ENCODE data around the gene PPP2R2D. TPM values are rescaled to one million over a fixed set of nuclear protein-coding genes. Genes with fewer than 3 reads are reported as not detected.

PPP2R2D gene
- total RNA-seq, 4 donors from 2014 or later: 27.2 to 57.0 (median 44.1) TPM

DNA sequence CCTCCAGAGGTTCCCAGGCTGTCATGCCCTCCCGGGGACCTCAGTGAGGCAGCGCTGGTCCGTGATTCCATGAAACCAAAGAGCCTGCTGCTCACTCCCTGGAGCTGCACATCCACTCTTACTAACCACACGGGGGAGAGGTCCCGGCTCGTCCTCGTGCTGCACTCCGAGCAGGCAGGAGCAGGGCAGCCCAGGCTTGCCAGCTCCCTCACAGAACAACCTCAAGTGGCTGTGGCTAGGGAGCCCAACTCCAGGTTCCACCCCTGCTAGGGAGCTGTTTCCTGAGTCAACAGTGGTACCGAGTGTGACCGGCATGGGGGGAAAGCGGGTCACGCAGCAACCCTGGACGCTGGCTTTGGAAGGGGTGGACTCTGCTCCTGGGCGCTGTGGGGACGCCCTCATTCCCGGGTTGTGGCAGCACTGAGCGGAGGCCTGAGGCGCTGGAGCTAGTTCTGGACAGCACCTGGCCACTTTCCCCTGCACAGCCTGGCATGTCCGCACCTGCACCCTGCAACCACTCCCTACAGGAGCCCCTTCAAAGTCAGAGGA, 27.9 kb upstream of the PPP2R2D start:
- Histone ChIP-seq H3K27ac (no peak overlapping the region), H3K27me3 (peaks cover 79% of the 10 kb centered on the region), H3K4me3 (no peak overlapping the region), H3K9me3 (no peaks in the 10 kb centered on the region), H3K4me1 (peaks cover 0 to 9% (median 0%) of the 10 kb centered on the region in 3 donors), H3K36me3 (no peaks in the 10 kb centered on the region)
- WGBS, 2 donors (ENCODE audit: low coverage in 1 of 2): 100% methylated on average over 1 of the region's 19 CpGs
- no peak for TF ChIP-seq POLR2AphosphoS5 (IDR thresholded peaks at IDR 0.05)
- no peak for TF ChIP-seq POLR2A (IDR thresholded peaks at IDR 0.05)
- TF ChIP-seq CTCF (IDR thresholded peaks at IDR 0.05): no peak
- TF ChIP-seq EP300 (IDR thresholded peaks at IDR 0.05): no peak
- ATAC-seq: no peak

DNA sequence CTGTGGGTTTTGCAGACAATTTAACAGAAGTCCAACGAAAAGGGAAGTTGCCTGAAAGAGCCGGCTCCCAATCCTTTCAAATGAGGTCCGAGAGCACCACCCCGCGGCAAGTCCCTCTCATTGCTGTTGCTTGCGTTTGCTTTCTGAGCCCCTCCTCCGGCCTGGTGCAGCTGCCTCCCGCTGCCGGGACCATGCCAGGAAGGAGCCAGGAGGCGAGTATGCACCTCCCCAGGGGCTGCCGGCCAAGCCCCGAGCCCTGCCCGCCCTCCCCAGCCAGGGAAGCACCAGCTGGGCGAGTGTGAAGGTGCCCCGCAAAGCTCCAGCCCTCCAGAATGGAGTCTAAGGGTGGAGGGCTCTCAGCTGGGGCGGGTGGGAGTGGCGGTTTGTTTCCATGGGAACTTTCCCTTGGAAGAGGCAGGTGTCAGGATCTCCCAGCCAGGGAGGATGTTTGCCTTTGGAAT, 25.8 kb upstream of the PPP2R2D start:
- Histone ChIP-seq H3K27me3 (peaks cover 63% of the 10 kb centered on the region), H3K9me3 (no peaks in the 10 kb centered on the region), H3K27ac (no peak overlapping the region), H3K4me3 (no peak overlapping the region), H3K4me1 (peaks cover 0 to 9% (median 0%) of the 10 kb centered on the region in 3 donors), H3K36me3 (no peaks in the 10 kb centered on the region)
- TF ChIP-seq POLR2A (IDR thresholded peaks at IDR 0.05) (no peak), EP300 (IDR thresholded peaks at IDR 0.05) (no peak), CTCF (IDR thresholded peaks at IDR 0.05) (peak in 3 of 4 experiments; percentile 49 to 76 (median 70))
- ATAC-seq: peak; percentile 54
- 0 to 3% methylated on average over 4 to 5 of the region's 17 CpGs for WGBS, 2 donors (ENCODE audit: low coverage in 1 of 2)

DNA sequence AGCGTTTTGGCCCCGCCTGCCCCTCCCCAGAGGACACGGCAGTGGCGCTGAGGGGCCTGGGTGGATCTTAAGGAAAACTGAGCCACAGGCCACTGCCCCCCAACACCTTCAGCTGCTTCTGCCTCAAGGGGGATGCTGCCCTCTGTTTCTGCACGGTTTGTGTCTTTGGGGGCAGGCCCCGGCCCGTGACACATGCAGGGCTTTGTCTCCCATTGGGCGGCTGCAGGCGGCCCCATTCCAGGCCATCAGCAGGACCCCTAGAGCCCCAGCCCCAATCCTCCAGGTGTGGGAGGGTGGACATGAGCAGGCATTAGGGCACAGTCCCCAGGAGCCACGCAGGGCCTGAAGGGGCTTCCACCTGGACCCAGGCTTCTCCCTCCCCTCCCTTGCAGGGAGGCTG, 25.3 kb upstream of the PPP2R2D start:
- ATAC-seq: no peak
- Histone ChIP-seq H3K4me1 (peaks cover 0 to 9% (median 0%) of the 10 kb centered on the region in 3 donors), H3K27ac (no peak overlapping the region), H3K36me3 (no peaks in the 10 kb centered on the region), H3K27me3 (peaks cover 61% of the 10 kb centered on the region), H3K4me3 (no peak overlapping the region), H3K9me3 (no peaks in the 10 kb centered on the region)
- no CpG with 5 or more reads among the region's 10 CpGs for WGBS, 2 donors (ENCODE audit: low coverage in 1 of 2)
- TF ChIP-seq POLR2AphosphoS5 (IDR thresholded peaks at IDR 0.05): no peak
- no peak for TF ChIP-seq EP300 (IDR thresholded peaks at IDR 0.05)
- no peak for TF ChIP-seq CTCF (IDR thresholded peaks at IDR 0.05)
- TF ChIP-seq POLR2A (IDR thresholded peaks at IDR 0.05): no peak

GRCh38 chr10:131876017-131876416, 24.8 kb upstream of the PPP2R2D start:
- no peak for TF ChIP-seq POLR2A (IDR thresholded peaks at IDR 0.05)
- TF ChIP-seq CTCF (IDR thresholded peaks at IDR 0.05): no peak
- TF ChIP-seq EP300 (IDR thresholded peaks at IDR 0.05): no peak
- TF ChIP-seq POLR2AphosphoS5 (IDR thresholded peaks at IDR 0.05): no peak
- Histone ChIP-seq H3K9me3 (no peaks in the 10 kb centered on the region), H3K4me3 (no peak overlapping the region), H3K27me3 (peaks cover 55% of the 10 kb centered on the region), H3K36me3 (no peaks in the 10 kb centered on the region), H3K4me1 (peaks cover 0 to 9% (median 0%) of the 10 kb centered on the region in 3 donors), H3K27ac (no peak overlapping the region)
- no peak for ATAC-seq
- 71% methylated on average over 3 of the region's 10 CpGs; no CpG with 5 or more reads in 1 of the 2 donors for WGBS, 2 donors (ENCODE audit: low coverage in 1 of 2)

DNA sequence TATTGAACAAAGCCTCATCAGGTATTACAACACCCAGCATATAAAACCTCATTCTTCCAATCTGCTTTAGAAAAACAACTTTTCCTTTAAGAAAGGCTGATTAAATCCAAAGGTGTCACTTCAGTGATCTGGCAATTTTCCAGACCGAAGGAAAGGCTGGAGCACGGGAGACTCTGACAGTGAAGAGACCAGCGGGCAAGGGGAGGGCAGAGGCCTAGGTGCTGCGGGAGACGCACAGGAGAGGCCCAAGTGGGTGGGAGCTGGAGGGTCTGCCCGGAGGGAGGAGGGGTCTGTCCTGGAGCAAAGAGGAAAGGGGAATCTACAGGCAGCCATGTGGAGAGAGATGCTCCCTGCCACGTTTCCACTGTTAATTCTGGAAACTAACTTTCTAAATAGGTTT, 24.3 kb upstream of the PPP2R2D start:
- no peaks in the 10 kb centered on the region for H3K9me3 ChIP-seq
- no peak overlapping the region for H3K27ac ChIP-seq
- H3K36me3 ChIP-seq: no peaks in the 10 kb centered on the region
- peaks cover 0 to 9% (median 0%) of the 10 kb centered on the region in 3 donors for H3K4me1 ChIP-seq
- H3K4me3 ChIP-seq: no peak overlapping the region
- no peak for ATAC-seq
- H3K27me3 ChIP-seq: peaks cover 50% of the 10 kb centered on the region
- WGBS, 2 donors (ENCODE audit: low coverage in 1 of 2): 50 to 55% methylated on average over 6 to 7 of the region's 7 CpGs
- no peak for TF ChIP-seq CTCF (IDR thresholded peaks at IDR 0.05)
